Measurements from ENCODE around the gene COL11A2. TPM values are rescaled to one million over a fixed set of nuclear protein-coding genes. Genes with fewer than 3 reads are reported as not detected.

COL11A2 gene
- total and polyA plus RNA-seq, 2 of the 13 experiments (the other 11 are each of a cell fraction or from before 2014, with no cell fraction given), result 0.55 TPM

GRCh38 chr6:33200219-33201146 lies 8.2 kb upstream of the COL11A2 start, which contains the start of the genes RXRB and SLC39A7 (continued):
- TF ChIP-seq, protein P1, sequence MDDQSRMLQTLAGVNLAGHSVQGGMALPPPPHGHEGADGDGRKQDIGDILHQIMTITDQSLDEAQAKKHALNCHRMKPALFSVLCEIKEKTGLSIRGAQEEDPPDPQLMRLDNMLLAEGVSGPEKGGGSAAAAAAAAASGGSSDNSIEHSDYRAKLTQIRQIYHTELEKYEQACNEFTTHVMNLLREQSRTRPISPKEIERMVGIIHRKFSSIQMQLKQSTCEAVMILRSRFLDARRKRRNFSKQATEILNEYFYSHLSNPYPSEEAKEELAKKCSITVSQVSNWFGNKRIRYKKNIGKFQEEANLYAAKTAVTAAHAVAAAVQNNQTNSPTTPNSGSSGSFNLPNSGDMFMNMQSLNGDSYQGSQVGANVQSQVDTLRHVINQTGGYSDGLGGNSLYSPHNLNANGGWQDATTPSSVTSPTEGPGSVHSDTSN (CRISPR knock-in tag; IDR thresholded peaks at IDR 0.05; ENCODE audit: borderline replicate concordance), result no peak
- TF ChIP-seq ATAD3A (CRISPR knock-in tag; IDR thresholded peaks at IDR 0.05), result no peak
- TF ChIP-seq ZBTB38 (CRISPR knock-in tag; IDR thresholded peaks at IDR 0.05), result peak; percentile 75; the same call in 1 of the 2 replicates
- TF ChIP-seq ATF5 (CRISPR knock-in tag; IDR thresholded peaks at IDR 0.05; ENCODE audit: low read depth), result no peak; the same call in 1 of the 2 replicates
- peak; percentile 91 for TF ChIP-seq SALL2 (CRISPR knock-in tag; IDR thresholded peaks at IDR 0.05)
- peak; percentile 76 for TF ChIP-seq FOXC1 (CRISPR knock-in tag; IDR thresholded peaks at IDR 0.05; ENCODE audit: borderline replicate concordance)
- peak; percentile 34; the same call in 1 of the 2 replicates for TF ChIP-seq PITX1 (CRISPR knock-in tag; IDR thresholded peaks at IDR 0.05)
- no peak; a peak in 2 of 4 replicates for TF ChIP-seq NR2F1 (CRISPR knock-in tag; IDR thresholded peaks at IDR 0.05)
- peak; percentile 16; the same call in 1 of the 2 replicates for TF ChIP-seq ZNF674 (CRISPR knock-in tag; IDR thresholded peaks at IDR 0.05; ENCODE audit: low read depth)
- no peak for TF ChIP-seq ZNF17 (CRISPR knock-in tag; IDR thresholded peaks at IDR 0.05)
- TF ChIP-seq ZNF543 (CRISPR knock-in tag; IDR thresholded peaks at IDR 0.05), result peak; percentile 95
- TF ChIP-seq, protein P2, sequence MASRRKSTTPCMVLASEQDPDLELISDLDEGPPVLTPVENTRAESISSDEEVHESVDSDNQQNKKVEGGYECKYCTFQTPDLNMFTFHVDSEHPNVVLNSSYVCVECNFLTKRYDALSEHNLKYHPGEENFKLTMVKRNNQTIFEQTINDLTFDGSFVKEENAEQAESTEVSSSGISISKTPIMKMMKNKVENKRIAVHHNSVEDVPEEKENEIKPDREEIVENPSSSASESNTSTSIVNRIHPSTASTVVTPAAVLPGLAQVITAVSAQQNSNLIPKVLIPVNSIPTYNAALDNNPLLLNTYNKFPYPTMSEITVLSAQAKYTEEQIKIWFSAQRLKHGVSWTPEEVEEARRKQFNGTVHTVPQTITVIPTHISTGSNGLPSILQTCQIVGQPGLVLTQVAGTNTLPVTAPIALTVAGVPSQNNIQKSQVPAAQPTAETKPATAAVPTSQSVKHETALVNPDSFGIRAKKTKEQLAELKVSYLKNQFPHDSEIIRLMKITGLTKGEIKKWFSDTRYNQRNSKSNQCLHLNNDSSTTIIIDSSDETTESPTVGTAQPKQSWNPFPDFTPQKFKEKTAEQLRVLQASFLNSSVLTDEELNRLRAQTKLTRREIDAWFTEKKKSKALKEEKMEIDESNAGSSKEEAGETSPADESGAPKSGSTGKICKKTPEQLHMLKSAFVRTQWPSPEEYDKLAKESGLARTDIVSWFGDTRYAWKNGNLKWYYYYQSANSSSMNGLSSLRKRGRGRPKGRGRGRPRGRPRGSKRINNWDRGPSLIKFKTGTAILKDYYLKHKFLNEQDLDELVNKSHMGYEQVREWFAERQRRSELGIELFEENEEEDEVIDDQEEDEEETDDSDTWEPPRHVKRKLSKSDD (CRISPR knock-in tag; IDR thresholded peaks at IDR 0.05; ENCODE audit: low read depth), result peak; percentile 32; the same call in 1 of the 2 replicates
- TF ChIP-seq GLI4 (CRISPR knock-in tag; IDR thresholded peaks at IDR 0.05; ENCODE audit: borderline replicate concordance), result peak; percentile 96; the same call in 1 of the 2 replicates
- no peak; the same call in 1 of the 2 replicates for TF ChIP-seq ZNF142 (CRISPR knock-in tag; IDR thresholded peaks at IDR 0.05)
- TF ChIP-seq MEF2D (CRISPR knock-in tag; IDR thresholded peaks at IDR 0.05), result peak; percentile 25; the same call in 1 of the 2 replicates
- peak; percentile 42 for TF ChIP-seq MED8 (CRISPR knock-in tag; IDR thresholded peaks at IDR 0.05; ENCODE audit: insufficient replicate concordance)
- TF ChIP-seq ZNF652 (CRISPR knock-in tag; IDR thresholded peaks at IDR 0.05; ENCODE audit: borderline replicate concordance, low read depth), result no peak
